HepG2 (cell line): ENCODE results near the gene SEMA3F. TPM values are rescaled to one million over a fixed set of nuclear protein-coding genes. Genes with fewer than 3 reads are reported as not detected.

Experiments
- GABPB1 ChIP-seq: IDR thresholded peaks from 2 replicates; pipeline ENCODE4 v1.6.1; 2016; ENCODE audit warnings: mild to moderate bottlenecking, missing genetic modification reagents, moderate library complexity, missing compliant biosample characterization
- HIC2 ChIP-seq: sonication (generic); formaldehyde crosslinking; IDR thresholded peaks from 2 replicates; pipeline ENCODE4 v1.9.0; 2022; ENCODE audit warnings: low read depth, missing genetic modification reagents
- HMG20B ChIP-seq: conservative IDR thresholded peaks from 2 replicates; pipeline ENCODE4 v1.6.1; 2016; ENCODE audit warnings: missing genetic modification reagents, missing compliant biosample characterization
- HNRNPLL ChIP-seq: fragments of 200-400 bp; formaldehyde crosslinking; IDR thresholded peaks from 2 replicates; pipeline ENCODE4 v1.6.1; 2017; ENCODE audit warnings: mild to moderate bottlenecking, low read depth, low read length; ENCODE audit not compliant: poor library complexity, severe bottlenecking
- MEIS2 ChIP-seq: sonication (generic); formaldehyde crosslinking; IDR thresholded peaks from 2 replicates; pipeline ENCODE4 v1.9.0; 2021; ENCODE audit warnings: mild to moderate bottlenecking, missing genetic modification reagents
- MYC ChIP-seq: sonication (generic); formaldehyde crosslinking; IDR thresholded peaks from 2 replicates; pipeline ENCODE4 v1.9.0; 2021; ENCODE audit warnings: missing genetic modification reagents, borderline replicate concordance
- NR2F2 ChIP-seq: IDR thresholded peaks from 2 replicates; pipeline ENCODE4 v1.6.1; 2012; ENCODE audit warnings: low read depth, inconsistent platforms, borderline replicate concordance
- PRDM15 ChIP-seq: sonication (generic); formaldehyde crosslinking; IDR thresholded peaks from 2 replicates; pipeline ENCODE4 v1.4.0; 2020; ENCODE audit warnings: missing genetic modification reagents
- ZNF136 ChIP-seq: sonication (generic); formaldehyde crosslinking; IDR thresholded peaks from 2 replicates; pipeline ENCODE4 v1.8.1; 2022; ENCODE audit warnings: low read depth, mild to moderate bottlenecking, moderate library complexity, missing genetic modification reagents
- ZNF546 ChIP-seq: sonication (generic); formaldehyde crosslinking; conservative IDR thresholded peaks from 2 replicates; pipeline ENCODE4 v1.8.1; 2023; ENCODE audit warnings: mild to moderate bottlenecking, missing genetic modification reagents
- ZNF687 ChIP-seq: sonication (generic); formaldehyde crosslinking; IDR thresholded peaks from 2 replicates; pipeline ENCODE4 v1.5.1; 2020; ENCODE audit warnings: mild to moderate bottlenecking, missing genetic modification reagents, moderate library complexity
- ZNF788 ChIP-seq: sonication (generic); formaldehyde crosslinking; IDR thresholded peaks from 2 replicates; pipeline ENCODE4 v1.5.0; 2020; ENCODE audit warnings: mild to moderate bottlenecking, missing genetic modification reagents, borderline replicate concordance
- polyA plus RNA-seq, 8 experiments: library from polyadenylated mRNA; depleted of rRNA in 3 of 8; stranded (reverse) in 7 of 8; unstranded in 1 of 8; fragments of >200 nt; fragmentation: Illumina TruSeq in 4 of 8; extraction: Trizol in 4 of 8; gene quantifications; 2 replicates each; pipeline versions ENCODE4 v1.2.1 to v1.2.3, GENCODE V29; 2011 to 2016; ENCODE audit warnings: low read depth in 4 of 8, missing spikeins in 1 of 8, mixed read lengths in 1 of 8; ENCODE audit not compliant: insufficient read depth in 1 of 8
- total RNA-seq, 5 experiments: library from RNA; depleted of rRNA; stranded (reverse); fragments of >200 nt; fragmentation: Illumina TruSeq; extraction: Trizol; gene quantifications; 2 replicates each; pipeline ENCODE4 v1.2.3, GENCODE V29; 2016; ENCODE audit warnings: low read depth in 1 of 5
- TF ChIP-seq, protein P1 (sequence below): sonication (generic); formaldehyde crosslinking; IDR thresholded peaks from 2 replicates; pipeline ENCODE4 v1.5.0; 2020; ENCODE audit warnings: mild to moderate bottlenecking, missing genetic modification reagents
- TF ChIP-seq, protein P2 (sequence below): sonication (generic); formaldehyde crosslinking; IDR thresholded peaks from 2 replicates; pipeline ENCODE4 v1.5.0; 2020; ENCODE audit warnings: missing genetic modification reagents

Gene SEMA3F
- total and polyA plus RNA-seq, 2 of the 13 experiments (the other 11 are each of a cell fraction or from before 2014, with no cell fraction given), result 7.6 to 17.2 TPM

GRCh38 chr3:50167069-50167840 lies 12.1 kb downstream of the SEMA3F start (continued):
- TF ChIP-seq HNRNPLL (peak; percentile 42), MYC (CRISPR knock-in tag) (no peak), GABPB1 (CRISPR knock-in tag) (peak; percentile 10; the same call in 1 of the 2 replicates), HMG20B (CRISPR knock-in tag) (no peak), HIC2 (peak; percentile 16; the same call in 1 of the 2 replicates), MEIS2 (CRISPR knock-in tag) (no peak), ZNF687 (peak; percentile 70), ZNF136 (no peak), ZNF546 (no peak), ZNF788 (CRISPR knock-in tag) (peak; percentile 69; the same call in 1 of the 2 replicates), PRDM15 (CRISPR knock-in tag) (no peak), NR2F2 (peak; percentile 45; the same call in 1 of the 2 replicates)
- TF ChIP-seq, protein P1, sequence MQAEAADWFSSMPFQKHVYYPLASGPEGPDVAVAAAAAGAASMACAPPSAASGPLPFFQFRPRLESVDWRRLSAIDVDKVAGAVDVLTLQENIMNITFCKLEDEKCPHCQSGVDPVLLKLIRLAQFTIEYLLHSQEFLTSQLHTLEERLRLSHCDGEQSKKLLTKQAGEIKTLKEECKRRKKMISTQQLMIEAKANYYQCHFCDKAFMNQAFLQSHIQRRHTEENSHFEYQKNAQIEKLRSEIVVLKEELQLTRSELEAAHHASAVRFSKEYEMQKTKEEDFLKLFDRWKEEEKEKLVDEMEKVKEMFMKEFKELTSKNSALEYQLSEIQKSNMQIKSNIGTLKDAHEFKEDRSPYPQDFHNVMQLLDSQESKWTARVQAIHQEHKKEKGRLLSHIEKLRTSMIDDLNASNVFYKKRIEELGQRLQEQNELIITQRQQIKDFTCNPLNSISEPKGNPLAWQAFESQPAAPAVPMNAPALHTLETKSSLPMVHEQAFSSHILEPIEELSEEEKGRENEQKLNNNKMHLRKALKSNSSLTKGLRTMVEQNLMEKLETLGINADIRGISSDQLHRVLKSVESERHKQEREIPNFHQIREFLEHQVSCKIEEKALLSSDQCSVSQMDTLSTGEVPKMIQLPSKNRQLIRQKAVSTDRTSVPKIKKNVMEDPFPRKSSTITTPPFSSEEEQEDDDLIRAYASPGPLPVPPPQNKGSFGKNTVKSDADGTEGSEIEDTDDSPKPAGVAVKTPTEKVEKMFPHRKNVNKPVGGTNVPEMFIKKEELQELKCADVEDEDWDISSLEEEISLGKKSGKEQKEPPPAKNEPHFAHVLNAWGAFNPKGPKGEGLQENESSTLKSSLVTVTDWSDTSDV, result peak; percentile 18; the same call in 1 of the 2 replicates
- TF ChIP-seq, protein P2, sequence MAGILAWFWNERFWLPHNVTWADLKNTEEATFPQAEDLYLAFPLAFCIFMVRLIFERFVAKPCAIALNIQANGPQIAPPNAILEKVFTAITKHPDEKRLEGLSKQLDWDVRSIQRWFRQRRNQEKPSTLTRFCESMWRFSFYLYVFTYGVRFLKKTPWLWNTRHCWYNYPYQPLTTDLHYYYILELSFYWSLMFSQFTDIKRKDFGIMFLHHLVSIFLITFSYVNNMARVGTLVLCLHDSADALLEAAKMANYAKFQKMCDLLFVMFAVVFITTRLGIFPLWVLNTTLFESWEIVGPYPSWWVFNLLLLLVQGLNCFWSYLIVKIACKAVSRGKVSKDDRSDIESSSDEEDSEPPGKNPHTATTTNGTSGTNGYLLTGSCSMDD (CRISPR knock-in tag), result no peak
